ENCODE results near the gene YIF1A.

DNA sequence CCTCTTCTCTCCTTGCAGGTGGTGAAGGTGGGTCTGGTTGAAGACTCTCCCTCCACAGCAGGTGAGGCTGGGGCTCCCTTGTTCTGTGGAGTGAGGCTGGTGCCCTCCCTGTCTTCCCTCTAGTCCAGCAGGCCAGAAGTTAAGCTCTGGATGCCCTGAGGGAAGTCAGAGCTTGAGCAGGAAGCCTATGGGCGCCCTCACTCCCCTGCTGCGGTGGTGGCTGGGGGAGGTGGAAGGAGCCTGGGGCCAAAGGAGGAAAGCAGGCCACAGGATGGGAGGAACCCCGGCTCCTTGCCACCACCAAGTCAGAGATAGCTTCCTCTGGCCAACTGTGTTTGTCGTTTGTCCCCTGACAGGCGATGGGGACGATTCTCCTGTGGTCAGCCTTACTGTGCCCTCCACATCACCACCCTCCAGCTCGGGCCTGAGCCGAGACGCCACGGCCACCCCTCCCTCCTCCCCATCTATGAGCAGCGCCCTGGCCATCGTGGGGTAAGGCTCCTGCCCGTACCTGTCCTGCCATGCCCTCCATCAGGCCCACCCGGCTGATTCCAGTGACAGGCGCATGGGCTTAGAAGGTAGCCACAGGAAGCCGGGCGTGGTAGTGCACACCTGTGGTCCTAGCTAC is 50.0 kb downstream of the YIF1A start:
- TF ChIP-seq, protein P1, sequence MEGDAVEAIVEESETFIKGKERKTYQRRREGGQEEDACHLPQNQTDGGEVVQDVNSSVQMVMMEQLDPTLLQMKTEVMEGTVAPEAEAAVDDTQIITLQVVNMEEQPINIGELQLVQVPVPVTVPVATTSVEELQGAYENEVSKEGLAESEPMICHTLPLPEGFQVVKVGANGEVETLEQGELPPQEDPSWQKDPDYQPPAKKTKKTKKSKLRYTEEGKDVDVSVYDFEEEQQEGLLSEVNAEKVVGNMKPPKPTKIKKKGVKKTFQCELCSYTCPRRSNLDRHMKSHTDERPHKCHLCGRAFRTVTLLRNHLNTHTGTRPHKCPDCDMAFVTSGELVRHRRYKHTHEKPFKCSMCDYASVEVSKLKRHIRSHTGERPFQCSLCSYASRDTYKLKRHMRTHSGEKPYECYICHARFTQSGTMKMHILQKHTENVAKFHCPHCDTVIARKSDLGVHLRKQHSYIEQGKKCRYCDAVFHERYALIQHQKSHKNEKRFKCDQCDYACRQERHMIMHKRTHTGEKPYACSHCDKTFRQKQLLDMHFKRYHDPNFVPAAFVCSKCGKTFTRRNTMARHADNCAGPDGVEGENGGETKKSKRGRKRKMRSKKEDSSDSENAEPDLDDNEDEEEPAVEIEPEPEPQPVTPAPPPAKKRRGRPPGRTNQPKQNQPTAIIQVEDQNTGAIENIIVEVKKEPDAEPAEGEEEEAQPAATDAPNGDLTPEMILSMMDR (IDR thresholded peaks at IDR 0.05; ENCODE audit: low read depth, low read length) = no peak
- TF ChIP-seq EZH2phosphoT487 (IDR thresholded peaks at IDR 0.05; ENCODE audit: low read depth) = no peak

All from OCI-LY3 (cell line).